ENCODE measurements around the gene ACE.

DNA sequence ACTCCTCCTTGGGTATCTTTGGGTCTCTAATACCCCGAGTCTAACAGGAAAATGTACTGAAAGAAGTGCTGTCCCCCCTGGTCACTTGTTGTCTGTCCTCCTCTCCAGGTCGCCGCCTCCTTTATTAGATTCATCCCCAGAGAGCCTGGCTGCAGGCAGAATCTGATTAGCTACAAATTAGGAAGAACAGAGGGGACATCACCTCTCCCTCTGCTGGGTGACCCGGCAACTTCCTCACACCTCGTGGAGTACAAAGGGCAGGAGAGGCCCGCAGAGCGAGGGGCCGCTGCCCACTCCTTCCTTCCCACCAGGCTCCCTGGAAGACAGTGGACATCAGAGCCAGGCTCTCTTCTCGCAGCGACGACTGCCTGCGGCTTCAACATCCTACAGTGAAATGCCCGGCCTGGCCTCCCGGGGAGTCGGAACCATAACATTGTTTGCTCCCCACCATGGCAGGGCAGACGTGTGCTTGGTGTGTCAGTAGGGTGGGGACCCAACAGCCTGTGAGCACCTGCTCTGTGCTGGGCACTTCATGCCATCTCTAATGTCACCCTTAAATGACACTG is 36.0 kb upstream of the ACE start:
- TF ChIP-seq CTCF (IDR thresholded peaks at IDR 0.05) = no peak
- TF ChIP-seq, protein P1, sequence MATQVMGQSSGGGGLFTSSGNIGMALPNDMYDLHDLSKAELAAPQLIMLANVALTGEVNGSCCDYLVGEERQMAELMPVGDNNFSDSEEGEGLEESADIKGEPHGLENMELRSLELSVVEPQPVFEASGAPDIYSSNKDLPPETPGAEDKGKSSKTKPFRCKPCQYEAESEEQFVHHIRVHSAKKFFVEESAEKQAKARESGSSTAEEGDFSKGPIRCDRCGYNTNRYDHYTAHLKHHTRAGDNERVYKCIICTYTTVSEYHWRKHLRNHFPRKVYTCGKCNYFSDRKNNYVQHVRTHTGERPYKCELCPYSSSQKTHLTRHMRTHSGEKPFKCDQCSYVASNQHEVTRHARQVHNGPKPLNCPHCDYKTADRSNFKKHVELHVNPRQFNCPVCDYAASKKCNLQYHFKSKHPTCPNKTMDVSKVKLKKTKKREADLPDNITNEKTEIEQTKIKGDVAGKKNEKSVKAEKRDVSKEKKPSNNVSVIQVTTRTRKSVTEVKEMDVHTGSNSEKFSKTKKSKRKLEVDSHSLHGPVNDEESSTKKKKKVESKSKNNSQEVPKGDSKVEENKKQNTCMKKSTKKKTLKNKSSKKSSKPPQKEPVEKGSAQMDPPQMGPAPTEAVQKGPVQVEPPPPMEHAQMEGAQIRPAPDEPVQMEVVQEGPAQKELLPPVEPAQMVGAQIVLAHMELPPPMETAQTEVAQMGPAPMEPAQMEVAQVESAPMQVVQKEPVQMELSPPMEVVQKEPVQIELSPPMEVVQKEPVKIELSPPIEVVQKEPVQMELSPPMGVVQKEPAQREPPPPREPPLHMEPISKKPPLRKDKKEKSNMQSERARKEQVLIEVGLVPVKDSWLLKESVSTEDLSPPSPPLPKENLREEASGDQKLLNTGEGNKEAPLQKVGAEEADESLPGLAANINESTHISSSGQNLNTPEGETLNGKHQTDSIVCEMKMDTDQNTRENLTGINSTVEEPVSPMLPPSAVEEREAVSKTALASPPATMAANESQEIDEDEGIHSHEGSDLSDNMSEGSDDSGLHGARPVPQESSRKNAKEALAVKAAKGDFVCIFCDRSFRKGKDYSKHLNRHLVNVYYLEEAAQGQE (IDR thresholded peaks at IDR 0.05; ENCODE audit: insufficient read depth in 1 of 2, low read depth in 2 of 2, low read length in 1 of 2) = no peak
- no peak for TF ChIP-seq SIN3A (IDR thresholded peaks at IDR 0.05; ENCODE audit: borderline replicate concordance, insufficient read depth, low read depth, low read length)
- no peak for TF ChIP-seq POLR2AphosphoS5 (IDR thresholded peaks at IDR 0.05; ENCODE audit: low read depth, low read length)
- TF ChIP-seq TCF7L2 (IDR thresholded peaks at IDR 0.05; ENCODE audit: low read depth, low read length) = no peak
